Osteoblast (primary cell): ENCODE results near the gene CD200. TPM values are rescaled to one million over a fixed set of nuclear protein-coding genes. Genes with fewer than 3 reads are reported as not detected.

Experiments
- DNase-seq: peaks from one replicate; pipeline ENCODE4 v3.0.0; 2011; ENCODE audit warnings: low spot score, mixed read lengths; ENCODE audit not compliant: insufficient read length; ENCODE audit errors: missing footprints
- H2AFZ ChIP-seq: 2 replicates; pipeline ENCODE4 v1.6.0; 2011; ENCODE audit warnings: mild to moderate bottlenecking, low read length
- H3K27ac ChIP-seq: 2 replicates; pipeline ENCODE4 v1.5.1; 2011; ENCODE audit warnings: mild to moderate bottlenecking, low read depth, low read length, moderate library complexity
- H3K27me3 ChIP-seq: 2 replicates; pipeline ENCODE4 v1.6.0; 2012; ENCODE audit warnings: mild to moderate bottlenecking, control low read depth, inconsistent platforms, low read length, moderate library complexity; ENCODE audit not compliant: insufficient read depth
- H3K36me3 ChIP-seq: 2 replicates; pipeline ENCODE4 v1.5.1; 2011; ENCODE audit warnings: mild to moderate bottlenecking, low read length, control low read depth, moderate library complexity; ENCODE audit not compliant: insufficient read depth
- H3K4me1 ChIP-seq: 2 replicates; pipeline ENCODE4 v1.5.1; 2011; ENCODE audit warnings: mild to moderate bottlenecking, low read length, control low read depth, moderate library complexity; ENCODE audit not compliant: insufficient read depth
- H3K4me2 ChIP-seq: 2 replicates; pipeline ENCODE4 v1.6.0; 2011; ENCODE audit warnings: mild to moderate bottlenecking, low read length; ENCODE audit not compliant: insufficient read depth
- H3K4me3 ChIP-seq: fragments of 200-600 bp; sonication (generic); 3 replicates; pipeline ENCODE4 v1.5.1; 2012; ENCODE audit warnings: mild to moderate bottlenecking, low read length, inconsistent platforms; ENCODE audit not compliant: insufficient read depth
- H3K79me2 ChIP-seq: 2 replicates; pipeline ENCODE4 v1.6.0; 2012; ENCODE audit warnings: mild to moderate bottlenecking, low read length, control low read depth, inconsistent platforms; ENCODE audit not compliant: insufficient read depth
- H3K9me3 ChIP-seq: 2 replicates; pipeline ENCODE4 v1.5.1; 2011; ENCODE audit warnings: low read depth, low read length, control low read depth
- H4K20me1 ChIP-seq: 2 replicates; pipeline ENCODE4 v1.6.0; 2012; ENCODE audit warnings: mild to moderate bottlenecking, low read length, control low read depth; ENCODE audit not compliant: insufficient read depth
- total RNA-seq: library from RNA; depleted of rRNA; stranded (reverse); fragments of >200 nt; gene quantifications from 2 replicates; pipeline ENCODE4 v1.2.3, GENCODE V29; 2012
- TF ChIP-seq, protein P1 (sequence below): IDR thresholded peaks from 2 replicates; pipeline ENCODE4 v1.5.1; 2011; ENCODE audit warnings: mild to moderate bottlenecking, low read depth, low read length, moderate library complexity; ENCODE audit errors: extremely low read depth

Gene CD200
- total RNA-seq, 1 donor: 3.3 TPM

DNA sequence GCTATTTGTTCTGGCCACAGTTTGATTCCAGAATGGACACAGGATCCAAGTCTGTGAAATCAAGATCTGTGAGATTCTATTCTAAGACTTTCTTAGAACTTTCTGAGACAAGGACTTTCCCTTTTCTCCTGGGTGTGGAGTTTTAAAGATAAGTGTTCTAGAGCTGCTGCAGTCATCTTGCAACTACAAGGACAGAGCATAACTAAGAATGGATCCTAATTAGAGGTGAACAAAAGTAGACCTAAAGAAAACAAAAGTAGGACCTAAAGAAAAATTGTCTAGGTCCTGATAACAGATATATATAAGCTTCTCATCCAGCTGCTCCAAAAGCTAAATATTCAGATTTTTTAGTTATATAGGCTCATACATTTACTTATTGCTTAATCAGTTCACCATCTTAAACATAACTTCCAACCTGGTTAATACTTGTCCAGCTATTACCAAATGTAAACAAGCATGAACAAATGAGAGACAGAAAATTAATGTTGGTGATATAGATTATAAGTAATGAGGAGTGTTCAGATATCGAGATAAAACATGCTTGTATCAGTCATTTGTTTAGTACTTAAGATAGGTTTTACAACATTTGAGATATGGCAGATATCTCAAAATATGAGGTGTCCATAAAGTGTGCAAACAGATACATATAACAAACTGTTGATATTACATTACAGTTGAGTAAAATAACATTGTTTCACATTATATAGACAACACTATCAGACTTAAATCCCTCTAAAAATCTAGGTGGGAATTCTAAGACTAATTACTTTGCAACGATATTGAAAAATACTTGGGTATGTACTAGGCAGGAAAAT is 75.1 kb downstream of the CD200 start:
- Histone ChIP-seq H3K36me3 (no peaks in the 10 kb centered on the region), H2AFZ (peak overlapping the region; percentile 37), H3K4me1 (no peaks in the 10 kb centered on the region), H3K9me3 (no peaks in the 10 kb centered on the region), H3K27me3 (no peaks in the 10 kb centered on the region), H3K4me2 (no peak overlapping the region), H3K79me2 (no peaks in the 10 kb centered on the region), H3K27ac (no peak overlapping the region), H4K20me1 (no peaks in the 10 kb centered on the region), H3K4me3 (no peak overlapping the region)
- TF ChIP-seq, protein P1, sequence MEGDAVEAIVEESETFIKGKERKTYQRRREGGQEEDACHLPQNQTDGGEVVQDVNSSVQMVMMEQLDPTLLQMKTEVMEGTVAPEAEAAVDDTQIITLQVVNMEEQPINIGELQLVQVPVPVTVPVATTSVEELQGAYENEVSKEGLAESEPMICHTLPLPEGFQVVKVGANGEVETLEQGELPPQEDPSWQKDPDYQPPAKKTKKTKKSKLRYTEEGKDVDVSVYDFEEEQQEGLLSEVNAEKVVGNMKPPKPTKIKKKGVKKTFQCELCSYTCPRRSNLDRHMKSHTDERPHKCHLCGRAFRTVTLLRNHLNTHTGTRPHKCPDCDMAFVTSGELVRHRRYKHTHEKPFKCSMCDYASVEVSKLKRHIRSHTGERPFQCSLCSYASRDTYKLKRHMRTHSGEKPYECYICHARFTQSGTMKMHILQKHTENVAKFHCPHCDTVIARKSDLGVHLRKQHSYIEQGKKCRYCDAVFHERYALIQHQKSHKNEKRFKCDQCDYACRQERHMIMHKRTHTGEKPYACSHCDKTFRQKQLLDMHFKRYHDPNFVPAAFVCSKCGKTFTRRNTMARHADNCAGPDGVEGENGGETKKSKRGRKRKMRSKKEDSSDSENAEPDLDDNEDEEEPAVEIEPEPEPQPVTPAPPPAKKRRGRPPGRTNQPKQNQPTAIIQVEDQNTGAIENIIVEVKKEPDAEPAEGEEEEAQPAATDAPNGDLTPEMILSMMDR: no peak
- DNase-seq: no peak

DNA sequence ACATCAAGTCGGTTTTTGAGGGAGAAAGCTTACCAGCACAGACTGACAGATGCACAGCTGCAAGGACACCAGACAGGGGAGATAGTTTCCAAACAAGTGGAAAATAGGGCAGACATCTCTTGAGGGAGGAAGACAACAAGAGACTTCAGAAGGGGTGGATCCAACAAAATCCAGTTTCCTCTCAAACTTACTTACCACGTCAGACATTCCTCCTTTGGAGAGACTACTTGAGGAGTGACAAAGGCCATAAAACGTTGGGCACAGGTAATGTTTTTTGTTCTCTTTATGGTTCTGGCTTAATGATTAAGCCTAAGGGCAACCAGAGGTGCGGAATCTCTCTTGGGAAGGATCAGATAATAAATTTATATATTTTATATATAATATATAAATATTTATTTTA is 76.1 kb downstream of the CD200 start:
- H3K4me3 ChIP-seq: no peak overlapping the region
- no peaks in the 10 kb centered on the region for H4K20me1 ChIP-seq
- no peaks in the 10 kb centered on the region for H3K27me3 ChIP-seq
- no peaks in the 10 kb centered on the region for H3K79me2 ChIP-seq
- H3K4me1 ChIP-seq: no peaks in the 10 kb centered on the region
- no peak overlapping the region for H3K27ac ChIP-seq
- H2AFZ ChIP-seq: no peak overlapping the region
- no peaks in the 10 kb centered on the region for H3K9me3 ChIP-seq
- no peak overlapping the region for H3K4me2 ChIP-seq
- no peaks in the 10 kb centered on the region for H3K36me3 ChIP-seq
- DNase-seq: no peak
- TF ChIP-seq, protein P1: no peak

DNA sequence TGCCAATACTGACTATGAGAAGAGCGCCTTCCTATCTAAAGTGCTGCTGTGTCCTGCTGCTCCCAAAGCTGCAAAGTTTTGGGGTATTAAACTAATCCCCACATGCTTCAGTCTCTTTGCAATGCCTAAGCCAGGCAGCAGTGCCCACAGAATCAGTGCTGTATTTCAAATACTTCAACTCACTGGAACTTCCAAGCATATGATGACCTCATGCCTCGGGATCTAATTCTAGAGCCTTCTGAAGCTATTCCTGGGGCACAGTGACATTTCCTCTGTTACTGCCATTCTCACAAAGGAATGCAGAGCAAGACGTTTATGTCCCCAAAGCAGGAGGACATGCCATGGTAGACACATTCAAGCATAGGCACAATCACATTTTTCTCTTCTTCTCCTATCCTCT is 78.5 kb downstream of the CD200 start:
- H3K79me2 ChIP-seq: no peaks in the 10 kb centered on the region
- no peak for DNase-seq
- no peak overlapping the region for H2AFZ ChIP-seq
- no peaks in the 10 kb centered on the region for H3K36me3 ChIP-seq
- H3K4me2 ChIP-seq: no peak overlapping the region
- H3K27ac ChIP-seq: no peak overlapping the region
- H3K4me3 ChIP-seq: no peak overlapping the region
- no peaks in the 10 kb centered on the region for H4K20me1 ChIP-seq
- no peaks in the 10 kb centered on the region for H3K4me1 ChIP-seq
- no peaks in the 10 kb centered on the region for H3K27me3 ChIP-seq
- TF ChIP-seq, protein P1: no peak
- no peaks in the 10 kb centered on the region for H3K9me3 ChIP-seq

Other genes with a start within 250 kb of the CD200 start
- 3.5 and 4.0 TPM in 2 replicates for gene C3orf52, start 246.8 kb upstream of the CD200 start, total RNA-seq
- under 0.01 and 0.36 TPM in 2 replicates for gene GCSAM, start 199.9 kb upstream of the CD200 start, total RNA-seq
- not detected in 2 replicates for gene SLC9C1, start 38.9 kb upstream of the CD200 start, total RNA-seq
- 0.36 and 1.8 TPM in 2 replicates for gene BTLA, start 166.3 kb downstream of the CD200 start, total RNA-seq
- 67.2 and 68.4 TPM in 2 replicates for gene ATG3, start 228.8 kb downstream of the CD200 start, total RNA-seq
- gene SLC35A5, start 228.9 kb downstream of the CD200 start, total RNA-seq: 41.8 and 58.3 TPM in 2 replicates